ENCODE results near the gene EPHA4. TPM values are rescaled to one million over a fixed set of nuclear protein-coding genes. Genes with fewer than 3 reads are reported as not detected.
A peak's percentile ranks its signal among the peaks of the same experiment; 100 is the strongest.

Gene EPHA4
- total RNA-seq, 4 donors from 2014 or later = 38.9 to 98.9 (median 68.0) TPM

- intact Hi-C loops (cut with DNase I) = no loop called here
- WGBS, 2 donors = 92 to 93% methylated on average over 2 of the region's 2 CpGs
- no peaks in the 10 kb centered on the region for H3K9me3 ChIP-seq
- no peak overlapping the region for H3K4me3 ChIP-seq (replicated peaks in 1 of 3)
- H3K4me1 ChIP-seq = no peaks in the 10 kb centered on the region
- H3K27me3 ChIP-seq = no peaks in the 10 kb centered on the region
- no peaks in the 10 kb centered on the region for H3K36me3 ChIP-seq
- no peak for DNase-seq
- H3K27ac ChIP-seq = no peak overlapping the region
- TF ChIP-seq POLR2A (IDR thresholded peaks at IDR 0.05) = no peak
- TF ChIP-seq CTCF (IDR thresholded peaks at IDR 0.05) = no peak
Measured at GRCh38 chr2:221377066-221377465, 195.0 kb downstream of the EPHA4 start.

- Histone ChIP-seq H3K27me3 (no peaks in the 10 kb centered on the region), H3K27ac (no peak overlapping the region), H3K4me1 (no peaks in the 10 kb centered on the region), H3K9me3 (no peaks in the 10 kb centered on the region), H3K36me3 (no peaks in the 10 kb centered on the region), H3K4me3 (replicated peaks in 1 of 3) (no peak overlapping the region)
- 94 to 97% methylated on average over 9 of the region's 9 CpGs for WGBS, 2 donors
- intact Hi-C loops (cut with DNase I) = no loop called here
- DNase-seq = no peak
- TF ChIP-seq CTCF (IDR thresholded peaks at IDR 0.05) (no peak), POLR2A (IDR thresholded peaks at IDR 0.05) (no peak)
Measured at GRCh38 chr2:221374234-221374633, 197.9 kb downstream of the EPHA4 start.

GRCh38 chr2:221372907-221373306 is 199.2 kb downstream of the EPHA4 start:
- DNase-seq = no peak
- H3K27ac ChIP-seq = no peak overlapping the region
- no peaks in the 10 kb centered on the region for H3K27me3 ChIP-seq
- no peaks in the 10 kb centered on the region for H3K9me3 ChIP-seq
- 90 to 94% methylated on average over 7 of the region's 7 CpGs for WGBS, 2 donors
- no peak for TF ChIP-seq CTCF (IDR thresholded peaks at IDR 0.05)
- no peak for TF ChIP-seq POLR2A (IDR thresholded peaks at IDR 0.05)
- no peaks in the 10 kb centered on the region for H3K4me1 ChIP-seq
- intact Hi-C loops (cut with DNase I) = no loop called here
- H3K36me3 ChIP-seq = no peaks in the 10 kb centered on the region
- no peak overlapping the region for H3K4me3 ChIP-seq (replicated peaks in 1 of 3)

GRCh38 chr2:221372159-221372884 is 199.8 kb downstream of the EPHA4 start:
- TF ChIP-seq POLR2A (IDR thresholded peaks at IDR 0.05) (no peak), CTCF (IDR thresholded peaks at IDR 0.05) (peak in 2 of 6 experiments; percentile 8 to 32)
- intact Hi-C loops (cut with DNase I) = no loop called here
- H3K9me3 ChIP-seq = no peaks in the 10 kb centered on the region
- no peak for DNase-seq
- H3K4me3 ChIP-seq (replicated peaks in 1 of 3) = no peak overlapping the region
- H3K27me3 ChIP-seq = no peaks in the 10 kb centered on the region
- no peaks in the 10 kb centered on the region for H3K4me1 ChIP-seq
- WGBS, 2 donors = 52 to 66% methylated on average over 9 of the region's 9 CpGs
- no peaks in the 10 kb centered on the region for H3K36me3 ChIP-seq
- no peak overlapping the region for H3K27ac ChIP-seq

- no peaks in the 10 kb centered on the region for H3K9me3 ChIP-seq
- 90 to 91% methylated on average over 6 of the region's 6 CpGs for WGBS, 2 donors
- H3K36me3 ChIP-seq = no peaks in the 10 kb centered on the region
- H3K4me3 ChIP-seq (replicated peaks in 1 of 3) = no peak overlapping the region
- DNase-seq = no peak
- H3K27ac ChIP-seq = no peak overlapping the region
- intact Hi-C loops (cut with DNase I) = no loop called here
- H3K4me1 ChIP-seq = no peaks in the 10 kb centered on the region
- no peak for TF ChIP-seq CTCF (IDR thresholded peaks at IDR 0.05)
- no peak for TF ChIP-seq POLR2A (IDR thresholded peaks at IDR 0.05)
- H3K27me3 ChIP-seq = no peaks in the 10 kb centered on the region
Measured at GRCh38 chr2:221371347-221371746, 200.8 kb downstream of the EPHA4 start.

Measured in thyroid gland (tissue), 4 donors.